Left ventricle myocardium inferior (tissue), 1 donor: ENCODE results near the gene LDLRAD4. TPM values are rescaled to one million over a fixed set of nuclear protein-coding genes. Genes with fewer than 3 reads are reported as not detected.

Experiments used
- DNase-seq: peaks from one replicate; pipeline ENCODE4 v3.0.0-alpha.2; 2020
- H3K27ac ChIP-seq: fragments of 200-600 bp; replicated peaks from 2 replicates; pipeline ENCODE4 v1.8.0; 2021
- H3K27me3 ChIP-seq: fragments of 200-600 bp; 2 replicates; pipeline ENCODE4 v1.8.0; 2021; ENCODE audit warnings: low read depth
- H3K36me3 ChIP-seq: fragments of 200-600 bp; 2 replicates; pipeline ENCODE4 v1.8.0; 2021
- H3K4me1 ChIP-seq: fragments of 200-600 bp; 2 replicates; pipeline ENCODE4 v1.8.0; 2021
- H3K4me3 ChIP-seq: fragments of 200-600 bp; 2 replicates; pipeline ENCODE4 v1.8.0; 2021; ENCODE audit warnings: mild to moderate bottlenecking, moderate library complexity
- H3K9me3 ChIP-seq: fragments of 200-600 bp; replicated peaks from 2 replicates; pipeline ENCODE4 v1.8.0; 2021
- intact Hi-C: fragments of 100-400 bp; cut with micrococcal nuclease; formaldehyde crosslinking; loops from one replicate; pipeline ENCODE4 v1.11.0; 2022
- total RNA-seq: library from RNA; stranded (reverse); fragmentation: NEBNext Ultra II Directional; extraction: Animal tissue kit (Norgen Biotek cat#: 25700); gene quantifications from one replicate; pipeline ENCODE4 v1.2.1, GENCODE V29; 2021
- TF ChIP-seq, protein P1 (sequence below): fragments of 200-600 bp; IDR thresholded peaks from 2 replicates; pipeline ENCODE4 v1.8.0; 2021; ENCODE audit warnings: antibody characterized with exemption, mild to moderate bottlenecking, borderline replicate concordance
- donor health status: DM: no; HTN: yes; CAD: no; lungs with severe emphysema.

Gene LDLRAD4
- total RNA-seq, 1 donor from 2014 or later, result 43.3 TPM

DNA sequence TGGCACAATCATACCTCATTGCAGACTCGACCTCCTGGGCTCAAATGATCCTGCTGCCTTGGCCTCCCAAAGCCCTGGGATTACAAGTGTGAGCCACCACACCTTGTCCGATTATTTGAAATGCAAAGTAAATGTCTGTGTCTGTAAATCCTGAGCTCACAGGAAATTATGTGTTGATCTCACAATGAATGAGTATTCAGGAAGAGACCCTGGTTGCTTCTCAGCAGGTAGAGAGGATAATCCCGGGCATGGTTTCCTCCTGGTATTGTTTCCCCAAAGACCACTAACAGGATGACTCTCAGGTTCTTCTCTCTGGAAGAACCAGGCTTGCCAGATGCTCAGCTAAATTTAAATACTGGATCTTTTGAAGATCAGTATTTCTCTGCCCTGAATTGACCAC, 147.6 kb downstream of the LDLRAD4 start:
- TF ChIP-seq, protein P1, sequence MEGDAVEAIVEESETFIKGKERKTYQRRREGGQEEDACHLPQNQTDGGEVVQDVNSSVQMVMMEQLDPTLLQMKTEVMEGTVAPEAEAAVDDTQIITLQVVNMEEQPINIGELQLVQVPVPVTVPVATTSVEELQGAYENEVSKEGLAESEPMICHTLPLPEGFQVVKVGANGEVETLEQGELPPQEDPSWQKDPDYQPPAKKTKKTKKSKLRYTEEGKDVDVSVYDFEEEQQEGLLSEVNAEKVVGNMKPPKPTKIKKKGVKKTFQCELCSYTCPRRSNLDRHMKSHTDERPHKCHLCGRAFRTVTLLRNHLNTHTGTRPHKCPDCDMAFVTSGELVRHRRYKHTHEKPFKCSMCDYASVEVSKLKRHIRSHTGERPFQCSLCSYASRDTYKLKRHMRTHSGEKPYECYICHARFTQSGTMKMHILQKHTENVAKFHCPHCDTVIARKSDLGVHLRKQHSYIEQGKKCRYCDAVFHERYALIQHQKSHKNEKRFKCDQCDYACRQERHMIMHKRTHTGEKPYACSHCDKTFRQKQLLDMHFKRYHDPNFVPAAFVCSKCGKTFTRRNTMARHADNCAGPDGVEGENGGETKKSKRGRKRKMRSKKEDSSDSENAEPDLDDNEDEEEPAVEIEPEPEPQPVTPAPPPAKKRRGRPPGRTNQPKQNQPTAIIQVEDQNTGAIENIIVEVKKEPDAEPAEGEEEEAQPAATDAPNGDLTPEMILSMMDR, result no peak
- Histone ChIP-seq H3K27ac (no peak overlapping the region), H3K27me3 (no peaks in the 10 kb centered on the region), H3K36me3 (no peaks in the 10 kb centered on the region), H3K9me3 (no peaks in the 10 kb centered on the region), H3K4me1 (peaks cover 23% of the 10 kb centered on the region), H3K4me3 (no peak overlapping the region)
- no peak for DNase-seq
- intact Hi-C loops, result no loop called here

DNA sequence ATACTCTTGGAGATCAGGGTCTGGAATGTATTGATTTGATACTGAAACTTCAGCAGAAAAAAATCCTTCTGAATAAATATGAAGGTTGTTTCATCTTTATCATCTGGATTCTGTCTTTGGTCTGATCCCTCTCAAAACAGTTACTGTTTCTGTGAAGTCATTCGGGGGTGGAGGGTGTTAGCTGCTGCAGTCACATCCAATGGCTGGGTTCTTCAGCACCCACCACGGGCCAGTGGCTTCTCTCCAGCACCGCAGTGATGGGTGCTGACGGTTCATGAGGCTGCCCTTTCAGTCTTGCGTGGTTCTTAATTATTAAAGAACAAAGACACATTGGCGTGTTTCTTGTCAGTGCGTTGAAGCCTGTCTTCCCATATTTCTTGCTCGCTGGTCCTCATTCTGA, 148.0 kb downstream of the LDLRAD4 start:
- H3K9me3 ChIP-seq, result no peaks in the 10 kb centered on the region
- TF ChIP-seq, protein P1, result no peak
- H3K4me1 ChIP-seq, result peaks cover 20% of the 10 kb centered on the region
- intact Hi-C loops, result no loop called here
- H3K36me3 ChIP-seq, result no peaks in the 10 kb centered on the region
- no peak overlapping the region for H3K4me3 ChIP-seq
- no peak overlapping the region for H3K27ac ChIP-seq
- DNase-seq, result no peak
- H3K27me3 ChIP-seq, result no peaks in the 10 kb centered on the region

GRCh38 chr18:13366962-13367892, 148.7 kb downstream of the LDLRAD4 start:
- H3K27me3 ChIP-seq, result no peaks in the 10 kb centered on the region
- TF ChIP-seq, protein P1, result no peak
- DNase-seq, result no peak
- no peak overlapping the region for H3K4me3 ChIP-seq
- no peaks in the 10 kb centered on the region for H3K9me3 ChIP-seq
- no peak overlapping the region for H3K27ac ChIP-seq
- intact Hi-C loops, result no loop called here
- no peaks in the 10 kb centered on the region for H3K36me3 ChIP-seq
- H3K4me1 ChIP-seq, result peaks cover 20% of the 10 kb centered on the region

- intact Hi-C loops, result no loop called here
- no peak overlapping the region for H3K27ac ChIP-seq
- H3K27me3 ChIP-seq, result no peaks in the 10 kb centered on the region
- no peak overlapping the region for H3K4me3 ChIP-seq
- H3K36me3 ChIP-seq, result no peaks in the 10 kb centered on the region
- H3K9me3 ChIP-seq, result no peaks in the 10 kb centered on the region
- TF ChIP-seq, protein P1, result no peak
- H3K4me1 ChIP-seq, result peaks cover 11% of the 10 kb centered on the region
- DNase-seq, result no peak
These were observed 149.7 kb downstream of the LDLRAD4 start for GRCh38 chr18:13368080-13368813.

GRCh38 chr18:13369353-13369752, 150.8 kb downstream of the LDLRAD4 start:
- intact Hi-C loops, result no loop called here
- Histone ChIP-seq H3K27ac (no peak overlapping the region), H3K4me1 (peaks cover 8% of the 10 kb centered on the region), H3K27me3 (no peaks in the 10 kb centered on the region), H3K9me3 (no peaks in the 10 kb centered on the region), H3K4me3 (no peak overlapping the region), H3K36me3 (no peaks in the 10 kb centered on the region)
- TF ChIP-seq, protein P1, result no peak
- no peak for DNase-seq
